SK-N-SH treated with all-trans-retinoic acid at 6 μM for 48 hours (cell line): Measurements from ENCODE around the gene FOSL1.

ENCODE experiments used
- ARNTL ChIP-seq: fragments of 450-650 bp; formaldehyde crosslinking; IDR thresholded peaks from 2 replicates; pipeline ENCODE4 v1.5.0; 2020; ENCODE audit warnings: low read depth, mild to moderate bottlenecking, moderate library complexity, borderline replicate concordance
- BACH2 ChIP-seq: fragments of 250-450 bp; sonication (Bioruptor Pico); IDR thresholded peaks from 2 replicates; pipeline ENCODE4 v1.9.0; 2021; ENCODE audit warnings: mild to moderate bottlenecking, borderline replicate concordance
- CSDC2 ChIP-seq: fragments of 250-450 bp; sonication (Bioruptor Pico); IDR thresholded peaks from 2 replicates; pipeline ENCODE4 v1.5.0; 2020; ENCODE audit warnings: mild to moderate bottlenecking, moderate library complexity
- RARB ChIP-seq: fragments of 250-450 bp; sonication (Bioruptor Pico); IDR thresholded peaks from 2 replicates; pipeline ENCODE4 v1.8.0; 2021; ENCODE audit warnings: mild to moderate bottlenecking, moderate library complexity
- SNAI2 ChIP-seq: fragments of 250-450 bp; sonication (Bioruptor Pico); IDR thresholded peaks from 2 replicates; pipeline ENCODE4 v1.5.0; 2020; ENCODE audit warnings: mild to moderate bottlenecking, moderate library complexity
- ZNF565 ChIP-seq: fragments of 450-650 bp; formaldehyde crosslinking; conservative IDR thresholded peaks from 2 replicates; pipeline ENCODE4 v1.5.0; 2020; ENCODE audit warnings: low read depth, mild to moderate bottlenecking, moderate library complexity
- TF ChIP-seq, protein P1 (sequence below): fragments of 250-450 bp; sonication (Bioruptor Pico); IDR thresholded peaks from 2 replicates; pipeline ENCODE4 v1.5.1; 2021; ENCODE audit warnings: mild to moderate bottlenecking, moderate library complexity

DNA sequence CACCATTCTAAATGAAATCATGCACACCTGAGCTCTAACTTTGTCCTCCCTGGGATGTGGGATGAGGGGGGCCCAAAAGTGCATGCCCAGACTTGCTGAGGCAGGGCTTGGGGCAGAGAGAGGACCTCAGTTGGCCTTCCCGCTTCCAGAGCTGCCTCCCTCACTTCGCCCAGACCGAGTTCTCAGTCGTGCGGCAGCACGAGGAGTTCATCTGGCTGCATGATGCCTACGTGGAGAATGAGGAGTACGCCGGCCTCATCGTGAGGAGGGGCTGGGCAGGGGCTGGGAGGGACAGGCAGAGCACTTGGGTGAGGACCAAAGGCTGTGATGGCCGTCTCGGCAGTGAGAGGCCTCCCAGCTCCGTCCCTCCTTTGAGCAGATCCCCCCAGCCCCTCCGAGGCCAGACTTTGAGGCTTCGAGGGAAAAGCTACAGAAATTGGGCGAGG lies 50.4 kb downstream of the FOSL1 start:
- TF ChIP-seq CSDC2 (no peak), SNAI2 (CRISPR knock-in tag) (no peak), BACH2 (CRISPR knock-in tag) (no peak), ARNTL (CRISPR knock-in tag) (no peak), ZNF565 (CRISPR knock-in tag) (no peak), RARB (no peak)
- TF ChIP-seq, protein P1, sequence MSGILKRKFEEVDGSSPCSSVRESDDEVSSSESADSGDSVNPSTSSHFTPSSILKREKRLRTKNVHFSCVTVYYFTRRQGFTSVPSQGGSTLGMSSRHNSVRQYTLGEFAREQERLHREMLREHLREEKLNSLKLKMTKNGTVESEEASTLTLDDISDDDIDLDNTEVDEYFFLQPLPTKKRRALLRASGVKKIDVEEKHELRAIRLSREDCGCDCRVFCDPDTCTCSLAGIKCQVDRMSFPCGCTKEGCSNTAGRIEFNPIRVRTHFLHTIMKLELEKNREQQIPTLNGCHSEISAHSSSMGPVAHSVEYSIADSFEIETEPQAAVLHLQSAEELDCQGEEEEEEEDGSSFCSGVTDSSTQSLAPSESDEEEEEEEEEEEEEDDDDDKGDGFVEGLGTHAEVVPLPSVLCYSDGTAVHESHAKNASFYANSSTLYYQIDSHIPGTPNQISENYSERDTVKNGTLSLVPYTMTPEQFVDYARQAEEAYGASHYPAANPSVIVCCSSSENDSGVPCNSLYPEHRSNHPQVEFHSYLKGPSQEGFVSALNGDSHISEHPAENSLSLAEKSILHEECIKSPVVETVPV (CRISPR knock-in tag): no peak
